Dendritic cell treated with granulocyte-macrophage colony-stimulating factor and Interleukin-4, amounts not matched to agents 40 ng/mL and 50 ng/mL, for 4 days (primary cell): Measurements from ENCODE around the gene ZNF837.
"Not testable (repeated sequence)": the region's sequence is repeated elsewhere in the genome, so short reads cannot be mapped to it uniquely, and the experiment has no call there.

ENCODE experiments used
- H3K27ac Mint-ChIP-seq: one replicate; pipeline ENCODE4 v1.8.0; 2022; ENCODE audit warnings: mild to moderate bottlenecking, mixed read lengths
- H3K27me3 Mint-ChIP-seq: one replicate; pipeline ENCODE4 v1.8.0; 2022; ENCODE audit warnings: mild to moderate bottlenecking, mixed read lengths
- H3K36me3 Mint-ChIP-seq: one replicate; pipeline ENCODE4 v1.8.0; 2022; ENCODE audit warnings: low read depth, mixed read lengths
- H3K4me1 Mint-ChIP-seq: one replicate; pipeline ENCODE4 v1.8.0; 2022; ENCODE audit warnings: low read depth, mixed read lengths
- H3K4me3 Mint-ChIP-seq: one replicate; pipeline ENCODE4 v1.8.0; 2022; ENCODE audit warnings: mild to moderate bottlenecking, moderate library complexity, mixed read lengths
- H3K9me3 Mint-ChIP-seq: one replicate; pipeline ENCODE4 v1.8.0; 2022; ENCODE audit warnings: mixed read lengths
- intact Hi-C: fragments of 100-400 bp; cut with micrococcal nuclease; formaldehyde crosslinking; loops from one replicate; pipeline ENCODE4 v1.15.0; 2022

The ZNF837 gene

GRCh38 chr19:58388175-58388526 is 7.3 kb upstream of the ZNF837 start:
- Mint-ChIP-seq H3K27me3 (no peaks in the 10 kb centered on the region), H3K36me3 (peaks cover 66% of the 10 kb centered on the region), H3K4me3 (peak overlapping the region; percentile 96), H3K27ac (peak overlapping the region; percentile 96), H3K4me1 (peaks cover 36% of the 10 kb centered on the region), H3K9me3 (no peaks in the 10 kb centered on the region)
- intact Hi-C loops = no loop called here

- H3K4me1 Mint-ChIP-seq = peaks cover 36% of the 10 kb centered on the region
- no peaks in the 10 kb centered on the region for H3K27me3 Mint-ChIP-seq
- H3K9me3 Mint-ChIP-seq = no peaks in the 10 kb centered on the region
- H3K27ac Mint-ChIP-seq = peak overlapping the region; percentile 96
- intact Hi-C loops = loop anchor here (1.0 kb wide), 1 partner anchor 82 kb away; the partner anchor contains the start of gene ERVK3-1
- H3K36me3 Mint-ChIP-seq = peaks cover 60% of the 10 kb centered on the region
- H3K4me3 Mint-ChIP-seq = peak overlapping the region; percentile 96
Observed at GRCh38 chr19:58387338-58388174, 6.7 kb upstream of the ZNF837 start.

- Mint-ChIP-seq H3K4me1 (peaks cover 43% of the 10 kb centered on the region), H3K36me3 (peaks cover 52% of the 10 kb centered on the region)
Observed at GRCh38 chr19:58386576-58387337, 5.9 kb upstream of the ZNF837 start, which contains the start of gene RPS5. Gene RPS5 (plus strand): TSS chr19:58387269. CDS start chr19:58388138, 869 bp downstream.

GRCh38 chr19:58385891-58386575 is 5.2 kb upstream of the ZNF837 start:
- peaks cover 50% of the 10 kb centered on the region for H3K36me3 Mint-ChIP-seq

More at GRCh38 chr19:58386576-58387337, 5.9 kb upstream of the ZNF837 start, which contains the start of gene RPS5:
- Mint-ChIP-seq H3K27ac (peak within 1 kb of the TSS; percentile 96), H3K4me3 (peak within 1 kb of the TSS; percentile 96), H3K27me3 (no peaks in the 10 kb centered on the region), H3K9me3 (no peaks in the 10 kb centered on the region)
- intact Hi-C loops = loop anchor here (1.0 kb wide), 1 partner anchor 81 kb away; the partner anchor contains the start of gene ERVK3-1

GRCh38 chr19:58385313-58385890 is 4.6 kb upstream of the ZNF837 start:
- Mint-ChIP-seq H3K27ac (peak overlapping the region; percentile 96), H3K36me3 (peaks cover 50% of the 10 kb centered on the region), H3K4me1 (peaks cover 40% of the 10 kb centered on the region), H3K27me3 (no peaks in the 10 kb centered on the region), H3K9me3 (no peaks in the 10 kb centered on the region), H3K4me3 (peak overlapping the region; percentile 96)
- intact Hi-C loops = no loop called here

More at GRCh38 chr19:58385891-58386575, 5.2 kb upstream of the ZNF837 start:
- peak overlapping the region; percentile 96 for H3K27ac Mint-ChIP-seq
- no peaks in the 10 kb centered on the region for H3K27me3 Mint-ChIP-seq
- H3K4me1 Mint-ChIP-seq = peaks cover 43% of the 10 kb centered on the region
- no peaks in the 10 kb centered on the region for H3K9me3 Mint-ChIP-seq
- peak overlapping the region; percentile 96 for H3K4me3 Mint-ChIP-seq
- intact Hi-C loops = no loop called here

GRCh38 chr19:58382997-58383603 is 2.3 kb upstream of the ZNF837 start:
- Mint-ChIP-seq H3K36me3 (peaks cover 32% of the 10 kb centered on the region), H3K27ac (no peak overlapping the region), H3K9me3 (no peaks in the 10 kb centered on the region), H3K27me3 (no peaks in the 10 kb centered on the region), H3K4me1 (peaks cover 40% of the 10 kb centered on the region), H3K4me3 (no peak overlapping the region)
- intact Hi-C loops = no loop called here

GRCh38 chr19:58381460-58382212 is 806 bp upstream of the ZNF837 start:
- intact Hi-C loops = loop anchor here (1.0 to 2.0 kb wide), 5 partner anchors 19 to 199 kb away; partner anchors contain the start of genes ZNF132, ZNF274, ZNF497 and ZNF584
- H3K36me3 Mint-ChIP-seq = peaks cover 21% of the 10 kb centered on the region
- peak overlapping the region; percentile 78 for H3K4me3 Mint-ChIP-seq
- H3K27me3 Mint-ChIP-seq = no peaks in the 10 kb centered on the region
- H3K9me3 Mint-ChIP-seq = no peaks in the 10 kb centered on the region
- peaks cover 35% of the 10 kb centered on the region for H3K4me1 Mint-ChIP-seq
- peak overlapping the region; percentile 86 for H3K27ac Mint-ChIP-seq

GRCh38 chr19:58380037-58380661 is 681 bp downstream of the ZNF837 start:
- H3K36me3 Mint-ChIP-seq = peaks cover 16% of the 10 kb centered on the region
- H3K4me3 Mint-ChIP-seq = peak overlapping the region; percentile 78
- H3K27me3 Mint-ChIP-seq = no peaks in the 10 kb centered on the region
- peaks cover 22% of the 10 kb centered on the region for H3K4me1 Mint-ChIP-seq
- H3K27ac Mint-ChIP-seq = peak overlapping the region; percentile 86
- intact Hi-C loops = loop anchor here (2.0 kb wide), 3 partner anchors 17 to 197 kb away; partner anchors contain the start of genes ZNF132, ZNF274 and ZNF497
- no peaks in the 10 kb centered on the region for H3K9me3 Mint-ChIP-seq

- intact Hi-C loops = no loop called here
- H3K36me3 Mint-ChIP-seq = peaks cover 16% of the 10 kb centered on the region
- H3K4me1 Mint-ChIP-seq = peaks cover 20% of the 10 kb centered on the region
- no peaks in the 10 kb centered on the region for H3K9me3 Mint-ChIP-seq
- H3K27me3 Mint-ChIP-seq = no peaks in the 10 kb centered on the region
- H3K27ac Mint-ChIP-seq = no peak overlapping the region
- no peak overlapping the region for H3K4me3 Mint-ChIP-seq
Observed at GRCh38 chr19:58379246-58379645, 1.6 kb downstream of the ZNF837 start.

- peaks cover 13% of the 10 kb centered on the region for H3K4me1 Mint-ChIP-seq
- H3K4me3 Mint-ChIP-seq, H3K27me3 Mint-ChIP-seq, H3K9me3 Mint-ChIP-seq, intact Hi-C loops, H3K27ac Mint-ChIP-seq: not testable (repeated sequence)
- H3K36me3 Mint-ChIP-seq = peaks cover 16% of the 10 kb centered on the region
Observed at GRCh38 chr19:58376724-58377123, 4.1 kb downstream of the ZNF837 start.

- H3K36me3 Mint-ChIP-seq = no peaks in the 10 kb centered on the region
- H3K9me3 Mint-ChIP-seq = no peaks in the 10 kb centered on the region
- intact Hi-C loops = no loop called here
- H3K27me3 Mint-ChIP-seq = no peaks in the 10 kb centered on the region
- no peak overlapping the region for H3K4me3 Mint-ChIP-seq
- H3K4me1 Mint-ChIP-seq = no peaks in the 10 kb centered on the region
- H3K27ac Mint-ChIP-seq = no peak overlapping the region
Observed at GRCh38 chr19:58374200-58374599, 6.6 kb downstream of the ZNF837 start.
